ENCODE results near the gene ARHGEF3. TPM values are rescaled to one million over a fixed set of nuclear protein-coding genes. Genes with fewer than 3 reads are reported as not detected.
"Not testable (repeated sequence)": the region's sequence is repeated elsewhere in the genome, so short reads cannot be mapped to it uniquely, and the experiment has no call there.

Gene ARHGEF3
- total and polyA plus RNA-seq, 7 donors = 5.3 to 34.2 (median 20.3) TPM

GRCh38 chr3:56724676-56725075, 77.1 kb downstream of the ARHGEF3 start:
- no peak for DNase-seq
- peaks cover 0 to 56% (median 18%) of the 10 kb centered on the region in 4 donors for H3K36me3 ChIP-seq
- no peaks in the 10 kb centered on the region for H3K27me3 ChIP-seq
- TF ChIP-seq POLR2AphosphoS5 (IDR thresholded peaks at IDR 0.05) (no peak), CTCF (IDR thresholded peaks at IDR 0.05) (no peak), POLR2A (IDR thresholded peaks at IDR 0.05) (no peak), EP300 (IDR thresholded peaks at IDR 0.05) (no peak)
- WGBS, 2 donors = 91 to 94% methylated on average over 3 of the region's 3 CpGs
- no peaks in the 10 kb centered on the region for H3K9me3 ChIP-seq
- intact Hi-C loops (cut with DNase I) = no loop called here
- H3K4me1 ChIP-seq = peaks cover 0 to 5% (median 0%) of the 10 kb centered on the region in 4 donors
- no peak overlapping the region for H3K4me3 ChIP-seq
- H3K27ac ChIP-seq = no peak overlapping the region

DNA sequence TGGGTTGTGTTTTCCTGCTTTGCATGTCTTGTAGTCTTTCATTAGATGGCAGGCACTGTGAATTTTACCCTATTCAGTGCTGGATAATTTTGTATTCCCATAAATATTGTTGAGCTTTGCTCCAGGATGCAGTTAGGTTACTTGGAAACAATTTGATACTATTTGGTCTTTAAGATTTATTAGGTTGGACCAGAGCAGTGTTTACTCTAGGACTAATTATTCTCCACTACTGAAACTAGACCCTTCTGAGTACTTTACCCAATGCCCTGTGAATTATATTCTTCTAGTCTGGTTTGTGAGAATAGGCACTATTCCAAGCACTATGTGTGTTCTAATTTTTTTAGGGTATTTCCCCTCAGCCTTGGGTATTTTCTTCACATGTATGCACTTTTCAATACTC, 80.9 kb downstream of the ARHGEF3 start:
- TF ChIP-seq CTCF (IDR thresholded peaks at IDR 0.05) (no peak), POLR2AphosphoS5 (IDR thresholded peaks at IDR 0.05) (no peak), EP300 (IDR thresholded peaks at IDR 0.05) (no peak), POLR2A (IDR thresholded peaks at IDR 0.05) (no peak)
- Histone ChIP-seq H3K36me3 (peaks cover 0 to 18% (median 0%) of the 10 kb centered on the region in 4 donors), H3K27ac (no peak overlapping the region), H3K27me3 (no peaks in the 10 kb centered on the region), H3K4me3 (no peak overlapping the region), H3K4me1 (peaks cover 0 to 5% (median 0%) of the 10 kb centered on the region in 4 donors), H3K9me3 (no peaks in the 10 kb centered on the region)
- intact Hi-C loops (cut with DNase I) = no loop called here
- no peak for DNase-seq

GRCh38 chr3:56718809-56719208, 82.9 kb downstream of the ARHGEF3 start:
- H3K36me3 ChIP-seq; DNase-seq; H3K4me3 ChIP-seq; intact Hi-C loops (cut with DNase I); H3K9me3 ChIP-seq; H3K4me1 ChIP-seq; H3K27me3 ChIP-seq; H3K27ac ChIP-seq: not testable (repeated sequence)
- WGBS, 2 donors = 93 to 98% methylated on average over 21 of the region's 21 CpGs

DNA sequence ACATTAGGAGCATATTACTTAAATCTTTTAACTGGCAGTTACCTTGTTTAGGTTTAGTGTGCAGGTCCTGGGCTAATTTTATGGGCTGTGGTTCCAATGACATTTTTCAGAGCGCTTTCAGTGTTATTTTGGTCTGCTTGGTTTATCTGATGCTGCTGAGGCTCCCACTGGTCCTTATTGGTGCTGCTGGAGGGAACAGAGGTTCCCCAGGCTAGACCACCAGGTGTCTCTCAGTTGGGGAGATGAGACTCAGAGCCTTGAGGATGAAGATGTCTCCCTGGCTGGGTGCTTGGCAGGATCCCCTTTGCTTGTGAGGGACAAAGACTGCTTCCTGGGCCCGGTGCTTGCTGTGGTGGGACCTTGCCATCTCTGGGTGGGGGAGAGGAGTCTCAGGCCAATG, 90.4 kb downstream of the ARHGEF3 start:
- Histone ChIP-seq H3K27me3 (no peaks in the 10 kb centered on the region), H3K36me3 (no peaks in the 10 kb centered on the region), H3K4me3 (no peak overlapping the region), H3K27ac (no peak overlapping the region), H3K9me3 (peaks cover 0 to 6% (median 3%) of the 10 kb centered on the region in 4 donors), H3K4me1 (no peaks in the 10 kb centered on the region)
- DNase-seq = no peak
- no peak for TF ChIP-seq POLR2A (IDR thresholded peaks at IDR 0.05)
- no peak for TF ChIP-seq POLR2AphosphoS5 (IDR thresholded peaks at IDR 0.05)
- TF ChIP-seq EP300 (IDR thresholded peaks at IDR 0.05) = no peak
- TF ChIP-seq CTCF (IDR thresholded peaks at IDR 0.05) = no peak
- WGBS, 2 donors = 92 to 95% methylated on average over 2 of the region's 2 CpGs
- intact Hi-C loops (cut with DNase I) = no loop called here

- DNase-seq, H3K36me3 ChIP-seq, H3K9me3 ChIP-seq, H3K27ac ChIP-seq, H3K4me1 ChIP-seq, H3K4me3 ChIP-seq, H3K27me3 ChIP-seq: not testable (repeated sequence)
- intact Hi-C loops (cut with DNase I) = loop anchor here (10.0 kb wide), 1 partner anchor 387 kb away; no protein-coding TSS in a partner anchor
- 84 to 90% methylated on average over 6 of the region's 6 CpGs for WGBS, 2 donors
Measured at GRCh38 chr3:56707412-56707811, 94.3 kb downstream of the ARHGEF3 start.

- no peak for DNase-seq
- no peak overlapping the region for H3K27ac ChIP-seq
- H3K36me3 ChIP-seq = no peaks in the 10 kb centered on the region
- no peaks in the 10 kb centered on the region for H3K9me3 ChIP-seq
- H3K27me3 ChIP-seq = no peaks in the 10 kb centered on the region
- H3K4me3 ChIP-seq = no peak overlapping the region
- no peak for TF ChIP-seq POLR2AphosphoS5 (IDR thresholded peaks at IDR 0.05)
- no peak for TF ChIP-seq CTCF (IDR thresholded peaks at IDR 0.05)
- no peak for TF ChIP-seq EP300 (IDR thresholded peaks at IDR 0.05)
- no peak for TF ChIP-seq POLR2A (IDR thresholded peaks at IDR 0.05)
- H3K4me1 ChIP-seq = peaks cover 0 to 7% (median 3%) of the 10 kb centered on the region in 4 donors
- intact Hi-C loops (cut with DNase I) = loop anchor here (10.0 kb wide), 1 partner anchor 388 kb away; no protein-coding TSS in a partner anchor
Measured at GRCh38 chr3:56706629-56707028, 95.1 kb downstream of the ARHGEF3 start.

Measured in sigmoid colon (tissue), 7 donors.